OCI-LY7 (cell line): ENCODE results near the gene DNAI1. TPM values are rescaled to one million over a fixed set of nuclear protein-coding genes. Genes with fewer than 3 reads are reported as not detected.

ENCODE experiments used
- BruUV-seq: library from RNA; stranded (reverse); fragments of 400-500 nt; replicated peaks from 2 replicates; lab custom pipeline; 2021; lab: Mats Ljungman, UMichigan
- CTCF ChIA-PET: fragments of 300-600 bp; sonication (Branson Sonifier 250); formaldehyde crosslinking; loops from one replicate; lab custom pipeline; 2022; ENCODE audit warnings: antibody characterized with exemption; ENCODE audit not compliant: unreplicated experiment; lab: Charles Lee
- POLR2A ChIA-PET: fragments of 300-600 bp; sonication (Branson Sonifier 250); formaldehyde crosslinking; loops from one replicate; lab custom pipeline; 2022; ENCODE audit warnings: antibody characterized with exemption; lab: Charles Lee
- DNase-seq: peaks from one replicate; pipeline ENCODE4 v3.0.0-alpha.2; 2015; ENCODE audit warnings: low spot score
- H2AFZ ChIP-seq: fragments of 200-600 bp; sonication (generic), shearing (Covaris generic); 2 replicates; pipeline ENCODE4 v1.6.1; 2014; ENCODE audit warnings: mild to moderate bottlenecking, antibody characterized with exemption, low read length, moderate library complexity
- H3K27ac ChIP-seq: fragments of 200-600 bp; sonication (generic); 2 replicates; pipeline ENCODE4 v1.5.1; 2014; ENCODE audit warnings: mixed run types, low read depth, mild to moderate bottlenecking, moderate library complexity, low read length, inconsistent platforms; ENCODE audit not compliant: poor library complexity, severe bottlenecking
- H3K36me3 ChIP-seq: fragments of 200-600 bp; sonication (generic); 2 replicates; pipeline ENCODE4 v1.6.1; 2014; ENCODE audit warnings: mild to moderate bottlenecking, antibody characterized with exemption, low read length, moderate library complexity, mixed read lengths; ENCODE audit not compliant: insufficient read depth
- H3K4me1 ChIP-seq: fragments of 200-600 bp; sonication (generic); 2 replicates; pipeline ENCODE4 v1.5.1; 2014; ENCODE audit warnings: mild to moderate bottlenecking, low read length; ENCODE audit not compliant: insufficient read depth, poor library complexity, severe bottlenecking
- H3K4me2 ChIP-seq: fragments of 200-600 bp; sonication (generic); 2 replicates; pipeline ENCODE4 v1.6.1; 2014; ENCODE audit warnings: mild to moderate bottlenecking, low read length
- H3K4me3 ChIP-seq: fragments of 200-600 bp; sonication (generic); 2 replicates; pipeline ENCODE4 v1.5.1; 2014; ENCODE audit warnings: mild to moderate bottlenecking, low read depth, low read length; ENCODE audit not compliant: poor library complexity, severe bottlenecking
- H3K79me2 ChIP-seq: fragments of 200-600 bp; sonication (generic); 2 replicates; pipeline ENCODE4 v1.6.1; 2016; ENCODE audit warnings: low read depth, mild to moderate bottlenecking, low read length, moderate library complexity, mixed read lengths; ENCODE audit not compliant: insufficient read depth
- H3K9me2 ChIP-seq: fragments of 200-600 bp; sonication (generic); 2 replicates; pipeline ENCODE4 v1.6.1; 2016; ENCODE audit warnings: mild to moderate bottlenecking, low read length, mixed read lengths; ENCODE audit not compliant: insufficient read depth
- H3K9me3 ChIP-seq: fragments of 200-600 bp; sonication (generic); 2 replicates; pipeline ENCODE4 v1.6.1; 2014; ENCODE audit warnings: mild to moderate bottlenecking, mixed run types, low read length, mixed read lengths
- H4K20me1 ChIP-seq: fragments of 200-600 bp; sonication (generic); 2 replicates; pipeline ENCODE4 v1.6.1; 2014; ENCODE audit warnings: mild to moderate bottlenecking, antibody characterized with exemption, low read length, moderate library complexity, mixed read lengths; ENCODE audit not compliant: insufficient read depth
- EZH2phosphoT487 ChIP-seq: fragments of 200-600 bp; sonication (generic); IDR thresholded peaks from 2 replicates; pipeline ENCODE4 v1.6.1; 2018; ENCODE audit warnings: low read depth, borderline replicate concordance, mild to moderate bottlenecking, mixed run types, antibody characterized with exemption, low read length, moderate library complexity, mixed read lengths
- intact Hi-C: fragments of 100-400 bp; cut with micrococcal nuclease; formaldehyde crosslinking; loops from one replicate; pipeline ENCODE4 v1.10.0; 2022; ENCODE audit not compliant: unreplicated experiment
- total RNA-seq, 2 experiments: library from RNA; depleted of rRNA in 1 of 2; stranded (reverse); fragments of >200 nt in 1 of 2; shearing (Covaris generic) in 1 of 2; gene quantifications; 2 replicates each; pipeline ENCODE4 v1.2.3, GENCODE V29; 2014 to 2022
- TF ChIP-seq, protein P1 (sequence below): fragments of 200-600 bp; sonication (generic); conservative IDR thresholded peaks from 2 replicates; pipeline ENCODE4 v1.5.1; 2014; ENCODE audit warnings: mild to moderate bottlenecking, antibody characterized with exemption, low read length, moderate library complexity, mixed read lengths

Gene DNAI1
- total RNA-seq, 2 experiments from 2014 or later, result 0.57 to 0.97 TPM

- intact Hi-C loops, result no loop called here
- H3K79me2 ChIP-seq, result no peaks in the 10 kb centered on the region
- no peaks in the 10 kb centered on the region for H3K36me3 ChIP-seq
- no peak overlapping the region for H3K4me3 ChIP-seq
- ChIA-PET CTCF (no interaction called here), POLR2A (interaction anchor here (1.5 kb wide), 1 partner anchor 11 kb away, joined by 3 read pairs; no protein-coding TSS in a partner anchor)
- TF ChIP-seq, protein P1, sequence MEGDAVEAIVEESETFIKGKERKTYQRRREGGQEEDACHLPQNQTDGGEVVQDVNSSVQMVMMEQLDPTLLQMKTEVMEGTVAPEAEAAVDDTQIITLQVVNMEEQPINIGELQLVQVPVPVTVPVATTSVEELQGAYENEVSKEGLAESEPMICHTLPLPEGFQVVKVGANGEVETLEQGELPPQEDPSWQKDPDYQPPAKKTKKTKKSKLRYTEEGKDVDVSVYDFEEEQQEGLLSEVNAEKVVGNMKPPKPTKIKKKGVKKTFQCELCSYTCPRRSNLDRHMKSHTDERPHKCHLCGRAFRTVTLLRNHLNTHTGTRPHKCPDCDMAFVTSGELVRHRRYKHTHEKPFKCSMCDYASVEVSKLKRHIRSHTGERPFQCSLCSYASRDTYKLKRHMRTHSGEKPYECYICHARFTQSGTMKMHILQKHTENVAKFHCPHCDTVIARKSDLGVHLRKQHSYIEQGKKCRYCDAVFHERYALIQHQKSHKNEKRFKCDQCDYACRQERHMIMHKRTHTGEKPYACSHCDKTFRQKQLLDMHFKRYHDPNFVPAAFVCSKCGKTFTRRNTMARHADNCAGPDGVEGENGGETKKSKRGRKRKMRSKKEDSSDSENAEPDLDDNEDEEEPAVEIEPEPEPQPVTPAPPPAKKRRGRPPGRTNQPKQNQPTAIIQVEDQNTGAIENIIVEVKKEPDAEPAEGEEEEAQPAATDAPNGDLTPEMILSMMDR, result no peak
- TF ChIP-seq EZH2phosphoT487, result no peak
- H3K9me3 ChIP-seq, result no peaks in the 10 kb centered on the region
- H3K27ac ChIP-seq, result no peak overlapping the region
- peaks cover 17% of the 10 kb centered on the region for H3K4me1 ChIP-seq
- no peaks in the 10 kb centered on the region for H4K20me1 ChIP-seq
- H3K9me2 ChIP-seq, result no peaks in the 10 kb centered on the region
- no peak for DNase-seq
- no peak overlapping the region for H3K4me2 ChIP-seq
- BruUV-seq, result no TSS peak
- H2AFZ ChIP-seq, result no peak overlapping the region
These were observed 6.0 kb upstream of the DNAI1 start for GRCh38 chr9:34452568-34452967.

DNA sequence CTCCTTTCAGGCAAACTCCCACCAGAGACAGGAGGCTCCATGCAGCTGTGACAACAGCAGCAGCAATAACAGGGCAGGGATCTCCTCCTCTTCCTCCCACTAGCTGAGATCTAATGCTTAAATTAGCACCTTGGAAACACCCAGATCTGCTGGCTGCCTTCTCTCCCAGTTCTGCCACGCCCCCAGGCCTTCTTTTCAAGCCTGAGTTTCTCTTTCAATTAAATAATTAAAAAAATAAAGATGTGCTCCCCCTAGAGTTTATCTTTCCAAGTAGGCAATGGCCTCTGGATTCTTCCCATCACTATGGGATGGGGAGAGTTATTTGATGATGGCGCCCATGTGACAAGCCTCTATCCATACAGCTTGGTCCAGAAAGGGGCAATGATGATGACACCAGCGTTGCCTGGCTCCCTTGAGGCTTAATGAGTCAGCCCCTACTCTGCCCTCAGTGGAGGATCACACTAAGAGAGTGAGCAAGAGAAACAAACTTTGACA, 4.0 kb upstream of the DNAI1 start:
- Histone ChIP-seq H3K9me3 (no peaks in the 10 kb centered on the region), H3K27ac (no peak overlapping the region), H4K20me1 (no peaks in the 10 kb centered on the region), H2AFZ (no peak overlapping the region), H3K4me3 (no peak overlapping the region), H3K36me3 (no peaks in the 10 kb centered on the region), H3K4me2 (no peak overlapping the region), H3K9me2 (no peaks in the 10 kb centered on the region), H3K4me1 (peaks cover 25% of the 10 kb centered on the region), H3K79me2 (no peaks in the 10 kb centered on the region)
- TF ChIP-seq, protein P1, result peak; percentile 41; the same call in 1 of the 2 replicates
- no peak for TF ChIP-seq EZH2phosphoT487
- intact Hi-C loops, result no loop called here
- ChIA-PET POLR2A (interaction anchor here (0.5 to 1.7 kb wide), 4 partner anchors 8 to 311 kb away, joined by 3 to 4 read pairs (median 4); no protein-coding TSS in a partner anchor), CTCF (no interaction called here)
- no peak for DNase-seq
- BruUV-seq, result no TSS peak

DNA sequence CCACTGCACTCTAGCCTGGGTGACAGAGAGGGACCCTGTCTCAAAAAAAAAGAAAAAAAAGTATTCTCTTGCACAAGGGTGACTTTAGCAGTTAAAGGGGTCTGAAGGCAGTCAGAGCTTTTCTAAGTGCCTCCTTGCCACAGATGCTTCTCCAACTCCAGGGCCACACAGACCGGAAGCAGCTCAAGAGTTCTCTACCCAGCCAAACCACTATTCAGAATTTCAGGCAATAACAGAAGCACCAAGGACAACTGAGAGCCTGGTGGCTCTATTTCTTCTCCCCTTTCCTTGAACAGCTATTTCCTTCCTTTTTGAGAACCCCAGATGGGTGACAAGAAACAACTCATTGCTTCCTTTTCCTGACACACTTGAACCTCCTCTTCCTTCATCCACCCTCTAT, 2.5 kb upstream of the DNAI1 start:
- intact Hi-C loops, result no loop called here
- no peak for TF ChIP-seq EZH2phosphoT487
- TF ChIP-seq, protein P1, result no peak
- H4K20me1 ChIP-seq, result no peaks in the 10 kb centered on the region
- no peak overlapping the region for H2AFZ ChIP-seq
- H3K79me2 ChIP-seq, result no peaks in the 10 kb centered on the region
- H3K4me2 ChIP-seq, result peak overlapping the region; percentile 95; the same call in 1 of the 2 replicates
- BruUV-seq, result TSS peak; percentile 39
- no peak overlapping the region for H3K27ac ChIP-seq
- DNase-seq, result peak; percentile 7
- H3K4me1 ChIP-seq, result peaks cover 25% of the 10 kb centered on the region
- H3K9me2 ChIP-seq, result no peaks in the 10 kb centered on the region
- no peak overlapping the region for H3K4me3 ChIP-seq
- H3K9me3 ChIP-seq, result no peaks in the 10 kb centered on the region
- H3K36me3 ChIP-seq, result no peaks in the 10 kb centered on the region
- ChIA-PET CTCF (no interaction called here), POLR2A (interaction anchor here (0.6 to 0.8 kb wide), 2 partner anchors 13 to 17 kb away, joined by 3 read pairs; no protein-coding TSS in a partner anchor)
